ENCODE measurements around the gene HK2.

The HK2 gene

DNA sequence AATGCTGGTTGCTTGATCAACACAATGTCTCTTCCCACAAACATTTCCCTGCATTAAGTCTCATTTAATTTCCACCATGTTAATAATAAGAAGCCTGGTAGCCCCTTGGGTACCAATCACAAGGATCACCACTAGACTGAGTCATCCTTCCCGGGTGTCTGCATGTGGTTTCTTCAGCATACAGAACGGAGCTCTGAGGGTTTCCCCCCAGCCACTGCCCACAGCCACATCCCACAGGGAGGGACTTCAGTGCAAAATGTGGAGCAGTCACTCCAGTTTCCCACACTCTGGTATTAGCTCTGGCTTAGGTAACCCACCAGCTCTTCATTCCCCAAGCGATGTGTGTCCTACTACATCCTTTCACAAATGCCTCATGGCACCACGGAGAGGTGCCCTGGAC is 81.8 kb downstream of the HK2 start:
- no peak for DNase-seq (ENCODE audit: low read depth)
- no peak overlapping the region for H3K4me3 ChIP-seq (ENCODE audit: low read length)
- TF ChIP-seq CTCF (conservative IDR thresholded peaks at IDR 0.05; ENCODE audit: low read depth, low read length) = no peak

- TF ChIP-seq CTCF (conservative IDR thresholded peaks at IDR 0.05; ENCODE audit: low read depth, low read length) = no peak
- H3K4me3 ChIP-seq (ENCODE audit: low read length) = no peak overlapping the region
- no peak for DNase-seq (ENCODE audit: low read depth)
These were observed 82.5 kb downstream of the HK2 start for GRCh38 chr2:74916394-74916793.

GRCh38 chr2:74917702-74918619 is 84.0 kb downstream of the HK2 start:
- TF ChIP-seq CTCF (conservative IDR thresholded peaks at IDR 0.05; ENCODE audit: low read depth, low read length) = peak; percentile 13
- H3K4me3 ChIP-seq (ENCODE audit: low read length) = no peak overlapping the region
- DNase-seq (ENCODE audit: low read depth) = no peak

GRCh38 chr2:74919827-74920226 is 85.9 kb downstream of the HK2 start:
- DNase-seq (ENCODE audit: low read depth) = no peak
- peak; percentile 75 for TF ChIP-seq CTCF (conservative IDR thresholded peaks at IDR 0.05; ENCODE audit: low read depth, low read length)
- H3K4me3 ChIP-seq (ENCODE audit: low read length) = peak overlapping the region; percentile 58

DNA sequence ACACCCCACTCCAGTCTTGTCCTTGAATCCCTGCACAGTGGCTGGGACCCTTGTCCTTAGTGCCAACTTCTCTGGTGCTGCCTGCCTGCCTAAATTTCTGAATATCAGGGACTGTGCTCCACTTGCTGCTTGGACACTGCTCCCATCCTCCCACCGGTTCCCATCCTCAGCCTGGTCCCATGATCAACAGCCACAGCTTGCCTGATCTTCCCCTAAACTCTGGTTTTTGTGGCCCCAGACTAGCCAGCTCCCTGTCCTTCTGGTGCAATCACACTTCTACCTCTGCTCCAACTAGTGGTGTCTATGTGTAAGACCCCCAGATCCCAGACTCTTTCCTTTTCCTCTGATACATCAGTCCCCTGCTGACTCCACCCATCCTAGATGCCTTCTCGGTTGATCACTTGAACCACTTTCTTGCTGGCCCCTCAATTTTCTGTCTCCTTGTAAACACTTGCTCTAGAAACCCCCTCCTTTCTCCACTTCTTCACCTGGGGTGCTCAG is 87.4 kb downstream of the HK2 start:
- DNase-seq (ENCODE audit: low read depth) = no peak
- H3K4me3 ChIP-seq (ENCODE audit: low read length) = no peak overlapping the region
- TF ChIP-seq CTCF (conservative IDR thresholded peaks at IDR 0.05; ENCODE audit: low read depth, low read length) = no peak

GRCh38 chr2:74922592-74923227 is 88.8 kb downstream of the HK2 start:
- no peak for DNase-seq (ENCODE audit: low read depth)
- no peak overlapping the region for H3K4me3 ChIP-seq (ENCODE audit: low read length)
- no peak for TF ChIP-seq CTCF (conservative IDR thresholded peaks at IDR 0.05; ENCODE audit: low read depth, low read length)

Data from retinal pigment epithelial cell (primary cell).